HG02678 (cell line): ENCODE data around the gene KCNE2.
"Not testable (repeated sequence)": the region's sequence is repeated elsewhere in the genome, so short reads cannot be mapped to it uniquely, and the experiment has no call there.

Experiments used
- ATAC-seq: cut with Tn5 transposase; IDR thresholded peaks from one replicate; pipeline ENCODE4 v1.9.1; 2021; ENCODE audit warnings: mild to moderate bottlenecking, moderate library complexity; ENCODE audit not compliant: unreplicated experiment

KCNE2 gene

GRCh38 chr21:34352556-34352955 is 11.2 kb upstream of the KCNE2 start:
- ATAC-seq = no peak

DNA sequence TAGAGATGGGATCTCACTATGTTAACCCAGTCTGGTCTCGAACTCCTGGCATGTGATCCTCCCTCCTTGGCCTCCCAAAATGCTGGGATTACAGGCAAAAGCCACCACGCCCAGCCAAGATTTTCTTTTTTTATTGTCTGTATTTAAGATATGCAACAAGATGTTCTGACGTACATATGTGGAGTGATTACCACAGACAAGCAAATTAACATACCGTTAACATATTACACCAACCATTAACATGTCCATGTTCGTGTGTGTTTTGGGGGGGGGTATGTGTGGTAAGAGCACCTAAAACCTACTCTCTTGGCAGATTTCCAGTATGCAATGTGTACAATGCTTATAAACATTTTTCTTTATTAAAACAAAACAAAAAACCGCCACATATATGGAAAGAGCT is 10.6 kb upstream of the KCNE2 start:
- no peak for ATAC-seq

- no peak for ATAC-seq
Observed at GRCh38 chr21:34354836-34355235, 9.0 kb upstream of the KCNE2 start.

DNA sequence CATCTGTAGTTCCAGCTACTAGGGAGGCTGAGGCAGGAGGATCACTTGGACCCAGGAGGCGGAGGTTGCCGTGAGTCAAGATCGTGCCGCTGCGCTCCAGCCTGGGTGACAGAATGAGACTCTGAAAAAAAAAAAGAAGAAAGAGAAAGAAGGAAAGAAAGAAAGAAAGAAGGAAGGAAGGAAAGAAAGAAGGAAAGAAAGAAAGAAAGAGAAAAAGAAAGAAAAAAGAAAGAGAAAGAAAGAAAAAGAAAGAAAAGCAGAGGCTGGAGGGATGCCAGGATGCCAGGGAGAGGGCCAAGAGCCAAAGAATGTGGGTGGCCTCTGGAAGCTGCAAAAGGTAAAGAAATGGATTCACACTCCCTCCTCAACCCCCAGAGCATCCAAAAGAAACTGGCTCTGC is 8.2 kb upstream of the KCNE2 start:
- no peak for ATAC-seq

GRCh38 chr21:34357889-34358288 is 5.9 kb upstream of the KCNE2 start:
- no peak for ATAC-seq

- ATAC-seq = no peak
Observed at GRCh38 chr21:34358866-34359265, 4.9 kb upstream of the KCNE2 start.

- ATAC-seq = no peak
Observed at GRCh38 chr21:34360488-34361241, 3.1 kb upstream of the KCNE2 start.

DNA sequence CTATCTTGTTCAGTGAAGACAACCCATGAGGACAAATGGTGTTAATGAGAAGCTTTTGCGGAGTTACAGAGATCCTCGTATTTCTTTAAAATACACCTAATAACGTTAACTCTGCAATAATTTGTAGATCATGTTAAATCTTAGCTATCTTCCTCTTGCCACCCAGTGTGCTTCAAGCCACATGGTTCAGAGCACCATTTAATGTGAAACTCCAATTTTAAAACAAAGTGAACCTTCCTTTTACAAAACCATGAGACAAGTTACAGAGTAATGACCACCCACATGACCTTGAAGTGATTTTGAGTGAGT is 1.7 kb upstream of the KCNE2 start:
- ATAC-seq = no peak

DNA sequence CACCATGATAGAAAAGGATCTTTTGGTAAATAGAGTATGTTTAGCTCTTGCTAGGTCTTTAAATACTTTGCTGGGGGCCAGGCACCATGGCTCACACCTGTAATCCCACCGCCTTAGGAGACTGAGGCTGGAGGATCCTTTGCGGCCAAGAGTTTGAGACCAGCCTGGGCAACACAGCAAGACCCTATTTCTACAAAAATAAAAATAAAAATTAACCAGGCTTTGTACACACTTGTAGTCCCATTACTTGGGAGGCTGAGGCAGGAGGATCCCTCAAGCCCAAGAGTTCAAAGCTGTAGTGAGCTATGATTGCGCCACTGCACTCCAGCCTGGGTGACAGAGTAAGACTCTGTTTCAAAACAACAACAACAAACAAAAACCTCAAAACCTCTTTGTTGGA is 1.1 kb upstream of the KCNE2 start:
- ATAC-seq = no peak

GRCh38 chr21:34364921-34365320 is 1.1 kb downstream of the KCNE2 start:
- ATAC-seq = no peak

DNA sequence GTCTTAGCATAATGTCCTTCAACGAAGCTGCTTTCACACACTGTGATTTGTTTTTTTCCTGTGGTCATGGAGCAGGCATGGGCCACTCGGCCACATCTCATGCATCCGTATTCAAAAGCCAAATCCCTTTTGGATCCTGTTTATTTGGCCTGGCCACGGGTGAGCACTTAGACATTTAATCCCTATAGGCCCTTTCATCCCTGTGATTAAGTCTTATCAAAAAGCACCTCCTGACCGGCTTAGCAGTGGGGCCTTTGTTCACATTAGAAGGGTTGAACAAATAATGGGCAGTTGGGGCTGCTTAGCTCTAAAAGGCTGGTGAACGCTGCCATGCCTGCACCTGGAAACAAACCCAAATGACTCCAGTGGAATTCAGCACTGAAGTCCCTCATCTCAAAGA is 2.0 kb downstream of the KCNE2 start:
- ATAC-seq = no peak

DNA sequence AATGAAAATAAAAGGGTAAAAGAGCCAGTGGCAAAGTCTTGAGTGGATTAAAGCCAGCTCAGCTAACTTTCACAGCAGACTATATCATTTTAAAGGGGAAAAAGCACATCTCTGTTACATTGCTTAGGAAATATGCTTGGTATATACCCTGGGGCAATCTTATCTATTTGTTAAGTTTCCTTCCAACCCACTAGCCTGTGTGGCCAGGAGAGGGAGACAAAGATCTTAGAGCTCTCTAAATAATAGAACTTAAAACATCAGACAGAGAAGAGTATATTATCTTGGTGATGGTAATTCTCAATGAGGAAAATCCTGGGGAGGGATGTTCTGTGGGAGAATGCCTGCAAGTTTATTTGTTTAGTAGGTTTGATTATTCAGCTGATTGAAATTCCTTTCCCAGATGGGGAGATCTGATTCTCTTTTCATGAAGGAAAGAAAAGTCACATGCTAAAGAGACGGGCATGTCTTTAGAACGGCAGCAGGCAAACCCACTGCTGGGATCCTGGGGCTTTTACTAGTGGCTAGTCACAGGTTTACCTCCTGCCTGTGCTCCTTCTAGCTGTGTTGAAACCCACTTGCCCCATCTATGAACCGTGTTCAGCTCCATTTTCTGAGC is 3.6 kb downstream of the KCNE2 start:
- no peak for ATAC-seq

DNA sequence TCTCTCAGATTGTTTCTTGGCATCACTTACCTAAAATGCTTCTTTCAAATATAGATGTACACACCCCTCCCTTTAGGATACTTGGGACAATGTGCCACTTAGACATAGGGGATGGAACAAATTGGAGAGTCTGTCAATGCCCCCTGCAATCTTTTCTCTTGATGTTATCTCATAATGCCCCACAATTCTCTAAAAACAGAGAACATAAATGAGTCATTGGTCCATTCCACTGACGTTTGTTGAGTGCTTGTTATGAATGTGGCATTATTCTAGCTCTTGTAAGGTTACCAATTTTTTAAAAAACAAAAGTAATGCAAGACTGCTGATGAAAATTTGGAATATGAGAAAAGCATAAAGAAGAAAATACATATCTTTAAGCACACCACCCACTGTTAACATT is 5.9 kb downstream of the KCNE2 start:
- no peak for ATAC-seq

GRCh38 chr21:34372321-34372720 is 8.5 kb downstream of the KCNE2 start:
- no peak for ATAC-seq

DNA sequence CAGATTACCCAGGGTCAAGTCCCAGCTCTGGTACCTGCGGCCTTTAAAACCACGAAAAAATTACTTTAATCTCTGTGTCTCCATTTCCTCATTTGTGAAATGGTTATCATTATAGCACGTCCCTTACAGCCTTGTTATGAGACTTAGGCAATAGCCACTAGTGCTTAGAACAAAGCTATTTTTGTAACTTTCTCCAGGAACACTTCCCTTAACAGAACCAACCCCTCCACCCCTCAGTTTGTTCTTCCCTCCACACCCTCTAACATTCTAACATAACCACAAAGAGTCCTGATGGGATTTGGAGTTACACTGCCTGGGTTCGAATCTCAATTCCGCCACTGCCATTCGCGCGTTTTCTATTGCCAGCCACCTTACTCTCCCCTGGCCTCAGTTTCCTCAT is 10.7 kb downstream of the KCNE2 start:
- not testable (repeated sequence) for ATAC-seq

DNA sequence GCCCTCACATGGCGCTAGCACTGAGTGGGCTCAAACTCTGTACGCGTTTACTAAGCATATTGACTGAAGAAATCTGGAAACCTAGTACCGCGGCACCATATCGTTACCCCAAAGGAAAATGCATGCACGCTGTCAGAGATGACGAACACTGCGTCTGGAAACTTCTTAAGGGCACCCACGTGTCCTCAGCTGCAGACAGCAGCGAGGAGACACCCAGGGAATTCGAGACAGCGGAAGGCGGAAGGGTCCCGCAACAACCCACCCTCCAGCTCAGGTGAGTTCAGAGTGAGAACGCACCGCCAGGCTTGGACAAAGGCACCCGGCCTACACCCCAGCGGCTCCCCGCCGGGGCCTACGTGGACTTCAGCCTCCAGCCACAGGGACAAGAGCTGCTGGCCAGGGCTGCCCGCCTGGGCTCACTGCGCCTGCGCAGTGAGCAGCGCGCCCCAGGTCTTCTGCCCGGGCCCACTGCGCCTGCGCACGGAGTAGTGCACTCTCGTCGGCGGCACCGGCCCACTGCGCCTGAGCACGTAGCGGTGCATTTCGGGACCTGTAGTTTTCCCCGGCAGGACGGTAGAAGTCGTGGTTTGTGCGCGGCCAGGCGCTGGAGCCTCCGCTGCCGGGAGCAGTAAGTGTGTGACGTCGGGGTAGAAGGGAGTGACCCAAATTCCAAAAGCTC is 11.3 kb downstream of the KCNE2 start, which contains the start of gene SMIM11:
Gene SMIM11 (plus strand): TSS at position 568 of the 679 bp plus-strand sequence. CDS start 3,998 bp downstream, outside the sequence.
- ATAC-seq = peak; percentile 96

DNA sequence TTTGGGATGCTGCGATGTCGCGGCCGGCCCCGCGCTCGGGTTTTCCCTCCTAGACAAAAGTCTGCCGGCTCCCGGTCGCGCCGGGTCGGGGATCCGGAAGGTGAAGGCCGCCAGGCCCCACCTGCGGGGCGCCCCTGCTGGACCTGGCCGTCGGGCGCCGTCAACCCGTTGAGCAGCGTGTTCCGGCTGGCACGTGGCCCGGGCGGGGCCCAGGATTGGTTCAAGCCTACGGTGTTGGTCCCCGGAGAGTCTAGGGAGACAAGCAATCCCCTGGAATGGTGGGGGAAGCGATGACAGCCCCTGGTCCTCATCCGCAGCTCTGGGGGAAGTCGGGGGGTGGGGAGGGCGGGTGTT is 11.8 kb downstream of the KCNE2 start:
- peak; percentile 68 for ATAC-seq

GRCh38 chr21:34383138-34383537 is 19.3 kb downstream of the KCNE2 start:
- ATAC-seq = not testable (repeated sequence)

GRCh38 chr21:34383724-34384415 is 20.1 kb downstream of the KCNE2 start:
- ATAC-seq = peak; percentile 76

DNA sequence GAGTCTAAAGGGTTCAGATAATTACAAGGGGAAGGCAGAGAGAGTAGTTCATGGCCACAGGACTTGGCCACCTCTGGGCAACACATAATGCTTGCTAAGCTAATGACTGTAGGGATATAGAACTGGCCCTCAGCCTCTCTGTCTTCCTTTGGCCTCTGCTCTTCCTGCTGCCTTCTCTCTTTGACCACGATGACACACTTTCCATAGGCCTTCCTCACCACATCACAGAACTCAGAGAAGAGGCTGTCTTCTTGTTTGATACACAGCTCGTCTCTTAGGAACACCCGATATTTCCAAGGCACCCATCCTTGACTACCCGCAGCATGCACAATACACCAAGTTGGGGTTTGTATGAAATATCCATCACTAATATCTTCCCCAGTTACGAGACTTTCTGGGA is 36.7 kb downstream of the KCNE2 start:
- not testable (repeated sequence) for ATAC-seq

GRCh38 chr21:34404742-34405141 is 40.9 kb downstream of the KCNE2 start:
- not testable (repeated sequence) for ATAC-seq

GRCh38 chr21:34405686-34406085 is 41.9 kb downstream of the KCNE2 start:
- not testable (repeated sequence) for ATAC-seq
